OCI-LY7 (cell line): ENCODE data around the gene CDKAL1.

Source experiments
- EZH2phosphoT487 ChIP-seq: fragments of 200-600 bp; sonication (generic); IDR thresholded peaks from 2 replicates; pipeline ENCODE4 v1.6.1; 2018; ENCODE audit warnings: low read depth, borderline replicate concordance, mild to moderate bottlenecking, mixed run types, antibody characterized with exemption, low read length, moderate library complexity, mixed read lengths
- TF ChIP-seq, protein P1 (sequence below): fragments of 200-600 bp; sonication (generic); conservative IDR thresholded peaks from 2 replicates; pipeline ENCODE4 v1.5.1; 2014; ENCODE audit warnings: mild to moderate bottlenecking, antibody characterized with exemption, low read length, moderate library complexity, mixed read lengths

DNA sequence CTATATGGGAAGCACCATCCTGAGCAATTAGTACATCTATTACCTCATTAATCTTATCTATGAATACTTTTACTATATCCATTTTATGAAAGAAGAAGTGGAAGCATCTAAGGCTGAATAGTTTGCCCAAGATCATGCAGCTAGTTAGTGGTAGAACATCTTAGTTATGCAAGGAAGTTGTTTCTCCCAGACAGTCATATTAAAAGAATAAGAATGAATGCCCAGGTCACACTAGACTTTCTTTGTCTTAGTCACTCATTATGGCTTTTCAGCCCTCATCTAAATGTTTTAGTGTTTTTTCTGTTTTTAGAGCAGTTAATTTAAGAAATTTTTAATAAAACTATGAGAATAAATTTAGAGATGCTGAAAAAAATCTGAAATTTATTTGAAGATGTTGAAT is 517.5 kb downstream of the CDKAL1 start:
- TF ChIP-seq, protein P1, sequence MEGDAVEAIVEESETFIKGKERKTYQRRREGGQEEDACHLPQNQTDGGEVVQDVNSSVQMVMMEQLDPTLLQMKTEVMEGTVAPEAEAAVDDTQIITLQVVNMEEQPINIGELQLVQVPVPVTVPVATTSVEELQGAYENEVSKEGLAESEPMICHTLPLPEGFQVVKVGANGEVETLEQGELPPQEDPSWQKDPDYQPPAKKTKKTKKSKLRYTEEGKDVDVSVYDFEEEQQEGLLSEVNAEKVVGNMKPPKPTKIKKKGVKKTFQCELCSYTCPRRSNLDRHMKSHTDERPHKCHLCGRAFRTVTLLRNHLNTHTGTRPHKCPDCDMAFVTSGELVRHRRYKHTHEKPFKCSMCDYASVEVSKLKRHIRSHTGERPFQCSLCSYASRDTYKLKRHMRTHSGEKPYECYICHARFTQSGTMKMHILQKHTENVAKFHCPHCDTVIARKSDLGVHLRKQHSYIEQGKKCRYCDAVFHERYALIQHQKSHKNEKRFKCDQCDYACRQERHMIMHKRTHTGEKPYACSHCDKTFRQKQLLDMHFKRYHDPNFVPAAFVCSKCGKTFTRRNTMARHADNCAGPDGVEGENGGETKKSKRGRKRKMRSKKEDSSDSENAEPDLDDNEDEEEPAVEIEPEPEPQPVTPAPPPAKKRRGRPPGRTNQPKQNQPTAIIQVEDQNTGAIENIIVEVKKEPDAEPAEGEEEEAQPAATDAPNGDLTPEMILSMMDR = no peak
- no peak for TF ChIP-seq EZH2phosphoT487
